GM12878 (cell line): ENCODE results near the gene TRRAP. TPM values are rescaled to one million over a fixed set of nuclear protein-coding genes. Genes with fewer than 3 reads are reported as not detected.
A peak's percentile ranks its signal among the peaks of the same experiment; 100 is the strongest.

ENCODE experiments used
- ATAC-seq: fragments of 200-7000 bp; cut with Tn5 transposase; 3 replicates; pipeline ENCODE4 v1.9.1; 2020; ENCODE audit warnings: mild to moderate bottlenecking, moderate library complexity
- BruUV-seq: library from RNA; stranded (reverse); fragments of 400-500 nt; replicated peaks from 2 replicates; lab custom pipeline; 2021; lab: Mats Ljungman, UMichigan
- CTCF ChIA-PET: fragments of 300-600 bp; sonication (Branson Sonifier 250); formaldehyde crosslinking; extraction: SDS; loops from one replicate; lab custom pipeline; 2021; ENCODE audit warnings: inconsistent platforms; lab: Yijun Ruan, JAX
- POLR2A ChIA-PET: fragments of 350-600 bp; formaldehyde crosslinking; extraction: SDS; loops from one replicate; lab custom pipeline; 2021; ENCODE audit warnings: inconsistent platforms; lab: Charles Lee
- RAD21 ChIA-PET: fragments of 300-600 bp; sonication (Branson Sonifier 250); formaldehyde crosslinking; loops from one replicate; lab custom pipeline; 2023; ENCODE audit warnings: antibody characterized with exemption; ENCODE audit not compliant: unreplicated experiment; lab: Charles Lee
- SMC1A ChIA-PET: fragments of 300-600 bp; sonication (Branson Sonifier 250); formaldehyde crosslinking; loops from one replicate; lab custom pipeline; 2023; ENCODE audit not compliant: unreplicated experiment, uncharacterized antibody; lab: Charles Lee
- DNase-seq: peaks from one replicate; pipeline ENCODE4 v3.0.0-alpha.2; 2011; ENCODE audit warnings: low read depth, low spot score
- FAIRE-seq: peaks from 3 replicates; lab custom pipeline; 2011; peaks lifted over from hg19 to GRCh38; lab: Jason Lieb, UNC
- H2AFZ ChIP-seq: 2 replicates; pipeline ENCODE4 v1.6.0; 2011; ENCODE audit warnings: low read depth, low read length, control low read depth; ENCODE audit not compliant: control insufficient read depth
- H3K27ac ChIP-seq: 2 replicates; pipeline ENCODE4 v1.5.1; 2011; ENCODE audit warnings: control low read depth; ENCODE audit not compliant: control insufficient read depth, insufficient read depth
- H3K27me3 ChIP-seq, 2 experiments: replicated peaks in 1 of 2; 2 replicates each; pipeline versions ENCODE4 v1.6.0 to v1.6.1; 2011; ENCODE audit warnings: low read length in 1 of 2; ENCODE audit not compliant: control insufficient read depth in 2 of 2, insufficient read depth in 2 of 2
- H3K36me3 ChIP-seq, 2 experiments: 2 replicates each; pipeline ENCODE4 v1.5.1; 2011; ENCODE audit warnings: low read length in 1 of 2; ENCODE audit not compliant: control insufficient read depth in 2 of 2, insufficient read depth in 2 of 2
- H3K4me1 ChIP-seq: 2 replicates; pipeline ENCODE4 v1.6.1; 2011; ENCODE audit warnings: mild to moderate bottlenecking, low read length, moderate library complexity, mixed read lengths; ENCODE audit not compliant: control insufficient read depth, insufficient read depth
- H3K4me2 ChIP-seq: 2 replicates; pipeline ENCODE4 v1.6.0; 2011; ENCODE audit warnings: control low read depth; ENCODE audit not compliant: control insufficient read depth, insufficient read depth
- H3K4me3 ChIP-seq: fragments of 200-600 bp; sonication (generic); 2 replicates; pipeline ENCODE4 v1.5.1; 2016
- H3K79me2 ChIP-seq: 2 replicates; pipeline ENCODE4 v1.6.0; 2011; ENCODE audit warnings: low read length; ENCODE audit not compliant: control insufficient read depth, insufficient read depth
- H3K9ac ChIP-seq: 2 replicates; pipeline ENCODE4 v1.8.0; 2011; ENCODE audit warnings: low read length, control low read depth, mixed read lengths; ENCODE audit not compliant: control insufficient read depth, insufficient read depth
- H3K9me3 ChIP-seq: replicated peaks from 3 replicates; pipeline ENCODE4 v1.5.1; 2011; ENCODE audit warnings: mild to moderate bottlenecking, low read length; ENCODE audit not compliant: control insufficient read depth, insufficient read depth
- H4K20me1 ChIP-seq: 2 replicates; pipeline ENCODE4 v1.6.0; 2011; ENCODE audit not compliant: control insufficient read depth, insufficient read depth
- MTA2 ChIP-seq: fragments of 450-650 bp; IDR thresholded peaks from 2 replicates; pipeline ENCODE4 v1.6.1; 2016; ENCODE audit warnings: low read depth, mild to moderate bottlenecking, moderate library complexity
- POLR2AphosphoS2 ChIP-seq: IDR thresholded peaks from 2 replicates; pipeline ENCODE4 v1.6.1; 2011; ENCODE audit warnings: low read depth, mild to moderate bottlenecking, low read length, improper control_type of control experiment, moderate library complexity
- SIN3A ChIP-seq: IDR thresholded peaks from 2 replicates; pipeline ENCODE4 v1.6.1; 2012; ENCODE audit warnings: low read depth, low read length, improper control_type of control experiment
- WGBS: methylation state at CpG from one replicate; pipeline ENCODE4 v1.1.6; 2016; ENCODE audit warnings: low lambda C conversion rate; ENCODE audit not compliant: insufficient replicate concordance, insufficient coverage; ENCODE audit errors: missing lambda C conversion rate; 5-methylcytosine and 5-hydroxymethylcytosine counted together
- in situ Hi-C: fragments of 300-500 bp; cut with MboI; formaldehyde crosslinking; loops from 9 replicates; pipeline ENCODE4 v1.14.3; 2018; ENCODE audit warnings: mixed read lengths
- intact Hi-C: fragments of 100-400 bp; cut with micrococcal nuclease; formaldehyde crosslinking; loops from one replicate; pipeline ENCODE4 v1.14.2; 2022; ENCODE audit not compliant: unreplicated experiment
- polyA plus RNA-seq, 11 experiments: library from polyadenylated mRNA; depleted of rRNA in 4 of 11; unstranded in 6 of 11; stranded (reverse) in 5 of 11; fragments of >200 nt; fragmentation: Nextera tagmentation in 4 of 11; fragmentation: Illumina TruSeq in 1 of 11; extraction: Ambion mirVana in 4 of 11; extraction: Trizol in 1 of 11; gene quantifications; 1 replicate in 1 of 11; 2 replicates in 10 of 11; pipeline versions ENCODE4 v1.2.1 to v1.2.3, GENCODE V29; 2011 to 2016; ENCODE audit warnings: inconsistent platforms in 2 of 11, missing spikeins in 2 of 11, low read depth in 1 of 11
- total RNA-seq, 4 experiments: library from RNA; depleted of rRNA in 3 of 4; stranded (reverse); fragments of >200 nt in 3 of 4; fragmentation: Illumina TruSeq in 1 of 4; extraction: Trizol in 1 of 4; gene quantifications; 2 replicates each; pipeline versions ENCODE4 v1.2.1 to v1.2.3, GENCODE V29; 2013 to 2021
- TF ChIP-seq, protein P1 (sequence below): IDR thresholded peaks from 2 replicates; pipeline ENCODE4 v1.6.1; 2011; ENCODE audit warnings: borderline replicate concordance, low read depth, mild to moderate bottlenecking, moderate library complexity, mixed read lengths, low read length; ENCODE audit not compliant: insufficient read depth; ENCODE audit errors: extremely low read length

Gene TRRAP
- total and polyA plus RNA-seq, 10 of the 15 experiments (the other 5 are each of a cell fraction or from before 2014, with no cell fraction given) = 1.1 to 39.3 (median 8.5) TPM

DNA sequence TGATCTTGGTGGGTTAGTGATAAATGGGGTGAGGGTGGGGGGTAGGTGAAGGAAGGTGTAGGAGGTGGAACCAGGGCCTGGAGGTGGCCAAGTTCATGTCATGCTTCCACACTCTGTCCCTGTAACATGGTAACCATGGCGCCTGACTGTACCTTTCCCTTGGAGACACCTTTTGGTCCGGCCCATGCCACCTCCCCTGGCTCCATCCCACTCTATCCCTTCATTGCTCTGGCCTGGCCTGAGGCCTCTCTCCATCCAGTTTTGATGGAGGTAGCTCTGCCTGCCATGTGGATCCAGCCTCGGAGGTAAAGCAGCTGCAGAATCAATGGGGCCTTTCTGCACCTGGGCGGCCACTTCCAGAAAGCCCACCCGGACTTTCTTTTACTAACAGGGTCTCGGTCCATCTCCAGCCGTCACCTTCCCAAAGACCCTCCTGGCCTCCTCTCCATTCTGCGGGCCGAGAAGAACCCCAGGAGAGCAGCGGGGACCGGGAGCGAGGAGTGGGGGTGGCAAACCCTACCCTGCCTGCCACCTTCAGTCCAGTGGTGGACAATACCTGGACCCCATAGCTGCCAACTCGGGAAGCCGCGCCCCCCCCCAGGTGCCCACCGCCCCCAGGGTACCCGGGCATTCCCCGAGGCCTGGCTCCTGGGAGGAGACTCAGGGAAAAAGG, 504 bp upstream of the TRRAP start:
- POLR2A ChIA-PET = no interaction called here
- CTCF ChIA-PET = interaction anchor here (1.0 to 1.5 kb wide), 4 partner anchors 12 to 20 kb away, joined by 3 to 5 read pairs (median 4); no protein-coding TSS in a partner anchor
- Histone ChIP-seq H4K20me1 (no peaks in the 10 kb centered on the region), H3K9me3 (no peaks in the 10 kb centered on the region), H2AFZ (peak overlapping the region; percentile 57), H3K4me3 (peak overlapping the region; percentile 100), H3K36me3 (peaks cover 0 to 4% of the 10 kb centered on the region in 2 experiments; a peak in 2 of 4 replicates), H3K9ac (peak overlapping the region; percentile 98), H3K79me2 (peaks cover 30% of the 10 kb centered on the region), H3K27me3 (no peaks in the 10 kb centered on the region), H3K4me2 (peak overlapping the region; percentile 75), H3K27ac (peak overlapping the region; percentile 90; the same call in 1 of the 2 replicates), H3K4me1 (peaks cover 5% of the 10 kb centered on the region; the same call in 1 of the 2 replicates)
- WGBS = 31% methylated on average over 17 of the region's 18 CpGs
- SMC1A ChIA-PET = interaction anchor here (0.6 kb wide), 1 partner anchor 435 kb away, joined by 3 read pairs; no protein-coding TSS in a partner anchor
- no TSS peak for BruUV-seq
- intact Hi-C loops = no loop called here
- in situ Hi-C loops = no loop called here
- TF ChIP-seq POLR2AphosphoS2 = 0 out of 2 replicates have a peak, but pooled peaks have one; percentile 1
- TF ChIP-seq MTA2 = no peak
- TF ChIP-seq SIN3A = no peak
- TF ChIP-seq, protein P1, sequence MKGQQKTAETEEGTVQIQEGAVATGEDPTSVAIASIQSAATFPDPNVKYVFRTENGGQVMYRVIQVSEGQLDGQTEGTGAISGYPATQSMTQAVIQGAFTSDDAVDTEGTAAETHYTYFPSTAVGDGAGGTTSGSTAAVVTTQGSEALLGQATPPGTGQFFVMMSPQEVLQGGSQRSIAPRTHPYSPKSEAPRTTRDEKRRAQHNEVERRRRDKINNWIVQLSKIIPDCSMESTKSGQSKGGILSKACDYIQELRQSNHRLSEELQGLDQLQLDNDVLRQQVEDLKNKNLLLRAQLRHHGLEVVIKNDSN = no peak
- RAD21 ChIA-PET = no interaction called here
- ATAC-seq = no peak; the same call in 2 of the 3 replicates
- no peak for DNase-seq
- no peak for FAIRE-seq
